G401.6 (cell line): ENCODE results near the gene LIMK2.
"Not testable (repeated sequence)": the region's sequence is repeated elsewhere in the genome, so short reads cannot be mapped to it uniquely, and the experiment has no call there.

Experiments
- FAIRE-seq: peaks from 2 replicates; lab custom pipeline; 2012; peaks lifted over from hg19 to GRCh38; lab: Jason Lieb, UNC

Gene LIMK2

DNA sequence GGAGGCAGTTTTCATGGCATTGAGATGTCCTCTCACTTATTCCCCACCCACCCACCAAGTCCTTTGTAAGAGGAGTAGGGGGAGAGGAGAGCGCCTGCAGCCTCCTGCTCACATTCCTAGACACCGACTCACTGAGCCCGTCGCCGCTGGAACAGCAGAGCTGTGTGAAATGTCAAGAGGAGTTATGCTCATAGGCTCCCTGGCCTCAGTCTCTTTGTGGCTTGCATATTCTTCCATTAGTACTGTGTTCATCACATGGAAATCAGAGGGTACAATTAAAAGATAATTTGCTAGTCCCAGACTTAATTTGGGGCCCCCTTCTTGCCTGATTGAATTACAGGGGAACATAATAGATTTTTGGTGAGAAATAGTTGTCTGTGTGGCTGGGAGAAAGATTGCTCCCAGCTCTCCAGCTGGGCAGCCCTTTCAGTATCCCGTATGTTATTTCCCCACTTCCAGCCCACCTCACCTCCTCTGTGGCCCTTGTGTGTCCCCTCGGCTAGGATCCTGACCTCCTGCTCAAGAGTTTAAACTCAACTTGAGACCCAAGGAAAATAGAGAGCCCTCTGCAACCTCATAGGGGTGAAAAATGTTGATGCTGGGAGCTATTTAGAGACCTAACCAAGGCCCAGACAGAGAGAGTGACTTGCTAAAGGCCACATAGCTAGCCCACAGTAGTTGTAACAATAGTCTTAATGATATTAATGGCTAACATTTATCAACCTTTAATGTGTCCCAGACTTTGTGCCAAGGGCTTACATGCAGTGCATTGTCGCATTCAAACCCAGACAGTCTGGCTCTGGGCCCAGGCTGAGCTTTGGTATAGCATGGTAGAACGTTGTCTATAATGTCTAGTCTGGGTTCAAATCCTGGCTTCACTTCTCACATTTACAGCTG lies 32.2 kb downstream of the LIMK2 start:
- FAIRE-seq, result peak; percentile 83

DNA sequence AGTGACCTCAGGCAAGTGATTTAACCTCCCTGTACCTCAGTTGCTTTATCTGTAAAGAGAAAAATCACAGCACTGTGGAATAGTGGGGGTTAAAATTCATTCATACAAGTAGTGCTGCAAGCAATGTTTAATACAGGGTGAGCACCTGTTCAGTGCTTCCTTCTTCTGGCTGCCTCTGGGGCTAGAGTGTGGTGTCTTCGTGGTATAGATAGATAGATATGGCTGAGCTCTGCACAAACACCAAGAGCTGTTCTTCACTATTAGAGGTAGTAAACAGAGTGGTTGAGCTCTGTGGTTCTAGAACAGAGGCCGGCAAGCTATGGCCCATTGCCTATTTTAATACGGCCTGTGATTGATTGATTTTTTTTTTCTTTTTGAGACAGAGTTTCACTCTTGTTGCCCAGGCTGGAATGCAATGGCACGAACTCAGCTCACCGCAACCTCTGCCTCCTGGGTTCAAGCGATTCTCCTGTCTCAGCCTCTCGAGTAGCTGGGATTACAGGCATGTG lies 32.9 kb downstream of the LIMK2 start:
- no peak for FAIRE-seq

DNA sequence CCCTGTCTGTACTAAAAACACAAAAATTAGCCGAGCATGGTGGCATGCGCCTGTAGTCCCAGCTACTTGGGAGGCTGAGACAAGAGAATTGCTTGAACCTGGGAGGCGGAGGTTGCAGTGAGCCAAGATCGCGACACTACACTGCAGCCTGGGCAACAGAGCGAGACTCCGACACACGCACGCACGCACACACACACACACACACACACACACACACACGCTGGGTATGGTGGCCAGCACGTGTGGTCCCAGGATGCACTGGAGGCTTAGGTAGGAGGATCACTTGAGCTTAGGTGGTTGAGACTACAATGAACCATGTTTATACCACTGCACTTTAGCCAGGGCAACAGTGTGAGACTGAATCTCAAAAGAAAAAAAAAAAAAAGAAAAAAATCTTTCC lies 33.9 kb downstream of the LIMK2 start:
- not testable (repeated sequence) for FAIRE-seq

DNA sequence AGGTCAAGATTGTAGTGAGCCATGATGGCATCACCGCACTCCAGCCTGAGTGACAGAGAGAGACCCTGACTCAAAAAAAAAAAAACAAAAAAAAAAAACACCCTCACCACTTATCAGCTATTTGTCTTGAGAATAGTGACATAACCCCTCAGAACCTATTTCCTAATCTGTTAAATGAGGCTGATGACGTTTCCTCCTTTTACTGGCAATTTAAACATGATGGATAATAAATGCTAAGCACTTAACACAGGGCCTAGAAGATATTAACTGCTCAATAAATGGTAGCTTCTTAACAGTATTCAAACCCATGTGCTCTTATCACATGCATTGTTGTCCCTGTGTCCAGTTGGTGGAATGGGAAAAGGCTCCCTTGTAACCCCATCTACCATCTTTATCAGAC lies 34.6 kb downstream of the LIMK2 start:
- FAIRE-seq, result no peak

DNA sequence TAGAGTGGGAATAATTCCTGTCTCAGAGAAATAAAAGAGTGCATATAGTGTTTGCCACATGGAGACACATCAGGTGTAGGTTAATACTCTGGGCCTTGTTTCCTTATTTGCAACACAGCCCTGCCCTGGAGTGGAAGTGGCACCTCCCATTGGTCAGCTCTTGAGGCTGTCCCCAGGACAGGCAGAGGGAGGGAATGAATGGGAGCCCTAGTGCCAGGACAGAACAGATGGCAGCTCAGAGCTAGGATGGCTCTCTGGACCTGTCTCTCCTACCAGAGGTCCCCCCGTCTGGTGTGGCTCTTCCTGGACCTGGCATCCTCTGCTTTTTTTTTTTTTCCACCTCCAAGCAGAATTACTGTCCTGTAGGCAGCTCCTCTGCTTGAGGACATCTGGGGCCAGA lies 35.6 kb downstream of the LIMK2 start:
- no peak for FAIRE-seq

DNA sequence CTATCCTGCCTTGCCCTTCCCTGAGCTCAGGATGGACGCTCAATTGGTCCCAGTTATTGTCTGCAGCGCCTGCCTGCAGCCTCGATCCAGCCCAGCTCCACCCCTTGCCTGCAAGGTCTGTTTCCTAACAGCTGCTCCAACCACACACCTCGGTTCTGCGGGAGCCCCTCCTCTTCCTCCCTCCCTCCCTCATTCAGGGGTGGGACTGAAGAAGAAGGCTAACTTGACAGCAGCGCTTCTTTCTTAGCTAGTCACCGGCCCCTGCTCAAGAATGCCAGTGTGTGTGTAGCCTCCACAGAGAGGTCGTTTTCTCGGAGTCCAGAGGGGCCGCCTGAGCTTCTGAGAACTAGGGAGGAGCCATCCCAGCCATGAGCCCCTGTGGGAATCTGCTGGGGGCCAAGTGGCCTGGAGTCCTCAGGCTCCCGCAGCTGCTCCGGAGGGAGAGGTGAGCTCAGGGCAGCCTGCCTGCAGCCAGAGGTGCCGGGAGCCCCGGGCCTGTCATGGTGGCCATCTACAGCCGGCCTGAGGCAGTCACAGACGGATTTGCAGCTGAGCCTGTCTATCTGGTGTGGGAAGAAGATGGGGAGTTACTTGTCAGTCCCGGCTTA lies 36.1 kb downstream of the LIMK2 start:
- FAIRE-seq, result peak; percentile 95

DNA sequence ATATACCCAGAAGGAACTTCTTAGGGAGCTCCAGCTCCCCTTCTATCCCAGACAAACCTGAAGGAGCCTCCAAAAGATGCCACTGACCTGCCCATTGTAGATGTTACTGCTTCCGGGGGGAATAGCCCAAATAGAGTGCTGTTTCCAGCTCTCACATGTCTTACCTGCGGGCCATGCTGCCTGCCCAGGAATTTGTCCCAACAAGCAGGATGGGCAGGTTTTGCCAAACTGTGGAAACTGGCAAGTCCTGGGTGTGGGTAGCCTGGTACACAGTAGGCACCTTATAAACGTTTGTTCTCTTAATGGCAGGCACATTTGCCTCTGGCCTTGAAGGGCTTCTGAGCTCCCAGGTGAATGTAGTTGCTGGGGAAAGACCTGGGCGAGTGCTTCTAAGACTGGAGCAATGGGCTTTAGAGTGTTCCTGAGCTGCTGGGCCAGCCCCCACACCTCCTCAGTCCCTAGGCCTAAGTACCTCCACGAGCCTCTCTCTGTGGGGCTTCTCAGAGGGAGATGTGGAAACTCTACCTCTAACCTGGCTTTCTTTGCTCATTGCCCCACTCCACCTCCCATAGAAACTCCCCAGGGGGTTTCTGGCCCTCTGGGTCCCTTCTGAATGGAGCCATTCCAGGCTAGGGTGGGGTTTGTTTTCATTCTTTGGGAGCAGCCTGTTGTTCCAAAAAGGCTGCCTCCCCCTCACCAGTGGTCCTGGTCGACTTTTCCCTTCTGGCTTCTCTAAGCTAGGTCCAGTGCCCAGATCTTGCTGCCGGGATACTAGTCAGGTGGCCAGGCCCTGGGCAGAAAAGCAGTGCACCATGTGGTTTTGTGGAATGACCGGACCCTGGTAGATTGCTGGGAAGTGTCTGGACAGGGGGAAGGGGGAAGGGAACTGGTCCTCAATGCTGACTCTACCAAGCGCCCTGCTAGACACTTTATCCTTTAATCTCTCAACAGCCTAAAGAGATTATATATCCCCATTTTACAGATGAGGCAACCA lies 37.2 kb downstream of the LIMK2 start:
- no peak for FAIRE-seq

DNA sequence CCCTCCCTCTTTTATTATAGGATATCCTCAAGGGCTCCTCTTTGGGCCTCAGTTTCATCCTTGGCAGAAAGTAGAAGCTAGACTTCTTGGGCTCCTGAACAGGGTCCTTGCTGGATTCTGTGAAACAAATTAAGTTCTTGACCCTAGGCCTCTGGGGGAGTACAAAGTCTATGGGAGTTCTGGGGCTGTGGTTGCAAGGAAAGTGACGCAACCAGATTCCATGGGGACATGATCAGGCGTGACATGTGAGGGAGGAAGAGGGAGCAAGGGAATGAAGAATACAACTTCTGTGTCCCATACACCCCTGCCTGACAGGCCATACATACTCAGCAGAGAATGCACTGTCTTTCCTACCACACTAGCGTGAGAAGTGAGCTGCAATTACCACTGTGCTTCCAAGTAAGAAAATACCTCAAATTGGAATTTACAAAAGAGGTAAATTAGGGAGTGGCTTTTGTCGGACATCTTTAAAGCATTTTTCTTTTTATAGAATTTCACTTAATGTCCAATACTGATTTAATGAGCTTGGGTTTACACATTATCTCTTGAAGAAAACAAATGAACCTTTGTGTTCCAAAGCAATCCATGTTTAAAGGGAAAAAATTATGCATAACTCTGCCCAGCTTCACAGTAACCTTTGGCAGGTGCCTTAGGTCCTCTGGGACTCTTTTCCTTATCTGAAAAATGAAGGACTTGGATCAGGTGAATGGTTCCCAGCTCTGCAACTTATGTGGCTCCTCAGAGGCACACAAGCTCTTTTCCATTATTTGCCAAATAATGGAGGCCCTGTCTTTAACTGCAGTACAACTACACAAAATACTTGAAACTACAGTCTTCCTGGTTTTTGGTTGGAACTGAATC lies 38.9 kb downstream of the LIMK2 start:
- no peak for FAIRE-seq

DNA sequence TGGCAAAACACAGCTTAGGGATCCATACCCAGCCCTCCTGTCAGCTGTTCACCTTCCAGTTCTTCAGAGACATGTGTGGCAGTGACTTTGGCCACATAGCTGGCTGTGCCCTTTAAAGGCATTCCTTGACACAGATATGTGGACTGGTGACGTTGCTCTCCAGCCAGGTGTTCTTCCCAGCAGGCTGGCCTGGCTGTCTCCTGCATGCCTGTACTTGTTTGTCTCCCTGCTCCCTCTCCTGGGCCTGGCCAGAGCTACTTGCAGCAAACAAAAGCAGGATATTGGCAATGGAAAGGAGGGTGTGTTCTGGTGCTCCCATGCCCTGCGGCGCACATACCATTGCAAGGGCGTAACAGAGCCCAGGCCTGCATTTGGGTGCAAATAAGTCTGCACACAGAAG lies 41.9 kb downstream of the LIMK2 start:
- FAIRE-seq, result no peak

DNA sequence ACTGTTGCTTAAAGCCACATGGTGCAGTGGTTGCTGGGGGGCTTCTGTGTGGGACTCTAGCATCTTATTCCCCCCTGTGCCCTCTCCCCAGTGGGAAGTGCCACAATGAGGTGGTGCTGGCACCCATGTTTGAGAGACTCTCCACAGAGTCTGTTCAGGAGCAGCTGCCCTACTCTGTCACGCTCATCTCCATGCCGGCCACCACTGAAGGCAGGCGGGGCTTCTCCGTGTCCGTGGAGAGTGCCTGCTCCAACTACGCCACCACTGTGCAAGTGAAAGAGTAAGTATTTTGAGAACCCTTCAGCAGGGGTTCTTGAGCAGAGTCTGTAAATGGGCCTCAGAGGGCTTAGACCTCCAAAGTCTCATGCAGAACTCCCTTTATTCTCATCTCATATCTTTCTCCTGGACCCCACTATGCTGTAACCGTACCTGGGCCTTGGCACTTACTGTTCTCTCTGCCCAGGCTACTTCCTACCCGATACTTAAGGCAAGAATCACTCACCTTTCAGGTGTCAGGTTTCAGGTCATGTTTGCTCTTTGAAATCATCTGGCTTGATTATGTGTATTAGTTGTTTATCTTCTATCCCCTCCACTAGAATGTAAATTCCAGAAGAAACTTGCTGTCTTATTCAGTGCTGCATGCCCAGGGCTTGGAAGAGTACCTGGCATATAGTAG lies 47.8 kb downstream of the LIMK2 start:
- no peak for FAIRE-seq

DNA sequence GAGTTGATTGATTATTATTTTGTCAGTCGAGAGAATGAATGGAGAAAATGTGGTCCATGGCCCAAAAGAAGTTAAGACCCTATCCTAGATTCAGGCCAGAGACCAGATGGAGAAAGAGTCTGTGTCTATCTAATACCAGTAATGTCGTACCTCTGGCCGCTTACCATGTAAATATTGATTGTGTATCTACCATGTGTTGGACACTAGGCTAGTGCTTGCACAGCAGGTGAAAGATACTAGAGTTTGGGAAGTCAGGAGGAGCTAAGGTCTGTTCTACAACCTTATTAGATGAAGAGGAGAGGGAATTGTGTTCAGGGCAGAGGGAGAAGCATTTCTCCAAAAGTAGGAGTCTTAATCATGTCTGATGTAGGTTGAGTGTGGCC lies 48.4 kb downstream of the LIMK2 start:
- FAIRE-seq, result no peak

DNA sequence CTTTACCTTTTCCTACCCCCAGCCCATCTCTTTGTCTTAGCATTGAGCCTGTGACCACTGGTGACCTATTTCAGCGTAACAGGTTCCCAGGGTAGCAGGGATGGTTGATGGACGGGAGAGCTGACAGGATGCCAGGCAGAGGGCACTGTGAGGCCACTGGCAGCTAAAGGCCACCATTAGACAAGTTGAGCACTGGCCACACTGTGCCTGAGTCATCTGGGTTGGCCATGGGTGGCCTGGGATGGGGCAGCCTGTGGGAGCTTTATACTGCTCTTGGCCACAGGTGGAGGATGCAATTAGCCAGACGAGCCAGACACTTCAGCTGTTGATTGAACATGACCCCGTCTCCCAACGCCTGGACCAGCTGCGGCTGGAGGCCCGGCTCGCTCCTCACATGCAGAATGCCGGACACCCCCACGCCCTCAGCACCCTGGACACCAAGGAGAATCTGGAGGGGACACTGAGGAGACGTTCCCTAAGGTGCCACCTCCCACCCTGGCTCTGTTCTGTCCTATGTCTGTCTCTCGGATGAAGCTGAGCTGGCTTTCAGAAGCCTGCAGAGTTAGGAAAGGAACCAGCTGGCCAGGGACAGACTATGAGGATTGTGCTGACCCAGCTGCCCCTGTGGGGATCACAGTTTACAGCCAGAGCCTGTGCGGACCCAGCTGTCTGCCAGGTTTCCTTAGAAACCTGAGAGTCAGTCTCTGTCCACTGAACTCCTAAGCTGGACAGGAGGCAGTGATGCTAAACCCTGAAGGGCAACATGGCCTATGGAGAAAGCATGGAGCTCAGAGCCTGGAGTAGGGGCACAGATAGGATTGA lies 50.4 kb downstream of the LIMK2 start:
- FAIRE-seq, result no peak

DNA sequence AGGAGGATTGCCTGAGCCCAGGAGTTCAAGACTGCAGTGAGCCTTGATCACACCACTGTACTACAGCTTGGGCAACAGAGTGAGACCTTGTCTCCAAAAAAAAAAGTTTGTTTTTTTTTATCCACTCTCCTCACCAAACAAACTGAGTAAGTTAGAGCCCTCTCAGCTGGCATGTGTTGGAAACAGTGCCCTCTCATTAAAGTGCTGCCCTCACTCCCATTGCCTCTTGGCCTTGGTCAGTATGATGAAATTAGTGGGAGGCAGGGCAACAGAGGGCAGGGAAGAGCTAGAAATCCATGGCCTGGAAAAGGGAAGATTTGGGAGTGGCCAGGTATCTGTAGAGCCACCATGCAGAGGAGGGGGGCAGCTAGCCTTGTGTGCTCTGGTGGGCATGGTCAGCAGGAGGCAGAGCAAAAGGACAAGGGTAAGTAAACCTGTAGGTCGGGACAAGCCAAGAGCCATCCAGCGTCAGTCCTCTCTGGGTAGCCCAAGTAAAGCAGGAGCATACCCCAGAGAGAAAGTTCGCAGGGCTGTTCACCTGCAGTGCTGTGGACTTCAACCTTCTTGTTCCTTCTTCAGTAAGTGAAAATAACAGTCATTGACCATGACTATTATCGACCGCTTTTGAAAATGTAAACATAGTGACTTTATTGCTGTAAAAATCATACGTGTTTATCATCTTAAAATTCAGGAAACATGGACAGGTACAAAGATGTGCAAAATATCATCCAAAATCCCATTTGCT lies 52.0 kb downstream of the LIMK2 start:
- no peak for FAIRE-seq

DNA sequence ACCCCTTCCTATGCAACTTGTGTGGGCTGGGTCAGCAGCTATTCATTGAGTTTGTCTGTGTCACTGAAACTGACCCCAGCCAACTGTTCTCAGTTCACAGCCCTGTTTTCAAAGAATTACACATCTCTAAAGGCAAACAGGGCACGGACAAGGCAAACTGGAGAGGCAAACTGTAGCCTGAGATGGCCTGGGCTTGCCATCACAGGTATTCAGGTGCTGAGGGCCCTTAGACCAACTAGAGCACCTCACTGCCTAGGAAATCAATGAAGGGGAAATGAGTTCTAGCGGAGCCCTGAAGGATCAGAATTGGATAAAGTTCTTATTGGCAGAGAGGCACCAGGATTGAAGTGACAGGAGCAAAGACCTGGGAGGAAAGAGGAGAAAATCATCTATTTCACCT lies 56.2 kb downstream of the LIMK2 start:
- no peak for FAIRE-seq

DNA sequence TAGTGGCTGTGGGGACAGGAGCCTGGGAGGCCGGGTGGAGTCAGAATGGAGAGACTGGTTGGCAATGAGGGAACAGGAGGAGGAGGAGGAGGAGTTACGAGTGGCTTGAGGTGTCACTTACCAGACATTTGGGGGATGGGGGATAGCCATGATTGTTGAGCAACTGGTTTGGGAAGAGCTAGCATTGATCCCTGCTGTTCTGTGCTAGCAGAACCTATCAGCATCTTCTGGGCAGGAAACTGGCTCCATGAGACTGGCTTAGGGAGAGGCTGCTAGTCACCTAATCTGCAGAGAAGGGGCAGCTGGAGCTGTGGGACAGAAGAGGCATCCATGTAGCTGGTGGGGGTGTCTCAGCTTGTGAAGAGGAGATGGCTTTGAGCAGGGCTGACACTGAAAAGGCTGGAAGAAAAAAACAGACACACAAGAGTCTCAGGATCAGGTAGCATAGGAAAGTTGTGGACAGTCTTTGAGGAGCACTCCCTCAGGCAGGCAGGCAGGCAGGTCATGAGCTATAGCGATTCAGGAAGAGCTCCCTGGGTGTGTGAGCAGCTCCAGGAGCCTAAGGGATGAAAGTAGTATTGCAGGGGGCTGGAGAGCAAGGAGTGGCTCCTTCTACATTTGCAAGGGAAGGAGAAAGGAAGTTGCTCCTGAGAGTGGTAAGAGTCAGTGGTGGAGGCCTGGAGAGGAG lies 57.9 kb downstream of the LIMK2 start:
- no peak for FAIRE-seq

DNA sequence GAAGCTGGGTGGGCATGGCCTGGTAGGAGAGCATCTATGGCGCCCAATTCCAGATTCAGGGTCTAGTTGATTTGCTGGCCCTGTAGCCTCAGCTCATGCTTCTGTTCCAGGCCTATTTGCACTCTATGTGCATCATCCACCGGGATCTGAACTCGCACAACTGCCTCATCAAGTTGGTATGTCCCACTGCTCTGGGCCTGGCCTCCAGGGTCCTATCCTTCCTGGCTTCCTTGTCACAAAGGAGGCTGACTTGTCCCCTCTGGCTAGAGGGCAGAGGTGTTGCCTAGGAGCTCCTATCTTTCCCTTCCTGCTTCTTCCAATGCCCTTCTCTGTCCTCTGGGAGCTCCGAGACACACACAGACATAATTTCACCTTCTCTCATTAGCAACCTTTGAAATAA lies 58.9 kb downstream of the LIMK2 start:
- no peak for FAIRE-seq

DNA sequence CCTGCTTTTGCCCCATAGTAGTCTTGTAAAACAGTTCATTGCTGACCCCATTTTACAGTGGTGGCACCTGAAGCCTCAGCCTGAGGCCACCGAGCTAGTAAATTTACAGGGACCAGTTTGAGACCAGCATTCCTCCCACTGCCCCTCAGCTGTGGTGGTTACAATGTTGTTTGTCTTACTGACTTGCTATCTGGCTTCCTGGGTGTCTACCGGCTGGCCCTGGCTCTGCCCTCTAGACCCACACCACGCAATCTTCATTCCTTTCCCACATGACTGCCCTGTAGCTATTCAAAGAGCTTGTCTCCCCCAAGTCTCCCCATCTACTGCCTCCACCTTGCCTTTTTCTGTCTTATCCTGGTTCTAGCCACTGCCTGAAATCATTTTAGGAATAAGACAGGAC lies 59.4 kb downstream of the LIMK2 start:
- no peak for FAIRE-seq

DNA sequence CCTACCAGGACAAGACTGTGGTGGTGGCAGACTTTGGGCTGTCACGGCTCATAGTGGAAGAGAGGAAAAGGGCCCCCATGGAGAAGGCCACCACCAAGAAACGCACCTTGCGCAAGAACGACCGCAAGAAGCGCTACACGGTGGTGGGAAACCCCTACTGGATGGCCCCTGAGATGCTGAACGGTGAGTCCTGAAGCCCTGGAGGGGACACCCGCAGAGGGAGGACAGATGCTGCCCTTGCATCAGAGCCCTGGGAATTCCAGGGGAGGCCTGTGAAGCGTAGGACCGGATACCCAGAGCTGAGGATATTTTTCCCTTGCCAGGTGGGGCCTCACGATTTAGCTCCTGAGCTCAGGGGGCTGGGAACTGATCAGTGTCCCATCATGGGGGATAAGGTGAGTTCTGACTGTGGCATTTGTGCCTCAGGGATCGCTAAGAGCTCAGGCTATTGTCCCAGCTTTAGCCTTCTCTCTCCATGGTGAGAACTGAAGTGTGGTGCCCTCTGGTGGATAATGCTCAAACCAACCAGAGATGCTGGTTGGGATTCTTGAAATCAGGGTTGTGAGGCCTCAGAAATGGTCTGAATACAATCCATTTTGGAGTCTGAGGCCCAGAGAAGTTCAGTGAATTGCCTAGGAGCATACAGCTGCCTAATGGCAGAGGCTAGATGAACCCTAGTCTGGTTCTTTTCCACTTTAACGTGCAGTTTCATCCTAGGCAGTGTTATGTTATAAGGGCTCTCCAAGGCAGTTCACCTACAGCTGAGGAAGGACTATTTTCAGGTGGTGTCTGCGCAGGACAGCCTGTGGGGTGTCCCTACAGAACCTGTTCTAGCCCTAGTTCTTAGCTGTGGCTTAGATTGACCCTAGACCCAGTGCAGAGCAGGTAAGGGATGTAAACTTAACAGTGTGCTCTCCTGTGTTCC lies 60.7 kb downstream of the LIMK2 start:
- peak; percentile 87 for FAIRE-seq
